Esophagus mucosa (tissue), 1 donor: ENCODE measurements around the gene GFRA4. TPM values are rescaled to one million over a fixed set of nuclear protein-coding genes. Genes with fewer than 3 reads are reported as not detected.

Experiments used
- ATAC-seq: fragments of 200-7000 bp; cut with Tn5 transposase; one replicate; pipeline ENCODE4 v1.9.1; 2020
- total RNA-seq: library from RNA; stranded (reverse); gene quantifications from one replicate; pipeline ENCODE4 v1.2.4, GENCODE V29; 2023
- donor health status: DM: yes; HTN: yes; CAD: no.

GFRA4 gene
- total RNA-seq, 1 donor from 2014 or later, result not detected

DNA sequence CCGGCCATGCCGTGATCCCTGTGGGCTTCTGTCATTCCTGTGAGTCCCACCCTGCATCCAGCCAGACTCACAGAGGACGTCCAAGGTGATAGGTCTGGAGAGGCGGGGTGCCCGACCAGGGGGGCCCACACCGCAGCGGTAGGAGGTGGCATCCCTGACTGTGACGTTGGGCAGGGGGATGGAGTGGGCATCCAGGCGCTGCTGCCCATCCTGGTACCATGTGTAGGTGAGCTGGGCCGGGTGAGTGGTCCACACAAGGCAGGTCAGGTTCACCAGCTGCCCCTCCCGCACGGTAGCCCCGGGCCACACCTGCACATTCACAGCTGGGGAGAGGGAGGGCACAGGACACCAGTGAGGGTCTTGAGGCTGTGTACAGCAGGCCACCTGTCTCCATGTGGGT is 30.2 kb upstream of the GFRA4 start:
- no peak for ATAC-seq

DNA sequence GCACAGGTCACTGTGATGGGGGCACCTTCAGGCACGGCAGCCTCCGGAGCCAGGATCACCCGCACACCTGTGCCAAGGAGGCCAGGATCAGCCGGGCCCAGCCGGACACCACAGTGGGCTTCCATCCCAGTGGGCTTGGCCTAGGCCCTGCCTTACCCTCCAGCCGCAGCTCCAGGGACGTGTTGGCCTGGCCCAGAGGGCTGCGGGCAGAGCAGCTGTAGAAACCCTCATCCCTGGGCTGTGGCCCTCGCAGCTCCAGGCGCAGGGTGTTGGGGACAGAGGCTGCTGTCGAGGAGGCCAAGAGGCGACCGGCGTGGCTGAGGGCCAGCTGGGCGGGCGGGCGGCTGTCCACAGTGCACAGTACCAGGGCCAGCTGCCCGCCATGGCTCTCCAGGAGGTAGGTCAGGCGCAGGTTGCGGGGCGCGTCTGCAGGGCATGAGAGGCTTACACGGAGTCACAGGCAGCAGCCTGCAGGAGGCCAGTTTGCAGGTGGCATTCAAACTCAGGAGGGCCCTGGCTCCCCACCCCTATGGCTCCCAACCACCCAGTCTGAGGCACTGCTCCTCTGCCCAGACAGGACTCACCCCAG is 29.6 kb upstream of the GFRA4 start:
- no peak for ATAC-seq

DNA sequence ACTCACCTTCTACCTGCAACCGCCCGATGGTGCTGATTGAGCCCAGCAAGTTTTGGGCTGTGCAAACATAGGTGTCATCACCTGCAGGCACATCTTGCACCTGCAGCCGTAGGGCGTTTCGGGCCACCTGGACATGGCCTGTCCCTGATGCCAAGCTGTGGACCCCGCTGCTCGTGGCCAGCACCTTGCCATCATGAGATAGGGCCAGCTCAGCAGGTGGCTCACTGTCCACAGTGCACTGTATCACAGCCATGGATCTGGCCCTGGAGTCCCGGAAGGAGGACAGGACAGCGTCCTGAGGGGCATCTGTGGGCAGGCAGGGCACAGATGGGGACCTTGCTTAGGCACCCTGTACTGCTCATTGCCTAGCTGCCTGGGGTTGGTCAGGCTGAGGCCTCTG is 28.7 kb upstream of the GFRA4 start:
- ATAC-seq, result no peak

DNA sequence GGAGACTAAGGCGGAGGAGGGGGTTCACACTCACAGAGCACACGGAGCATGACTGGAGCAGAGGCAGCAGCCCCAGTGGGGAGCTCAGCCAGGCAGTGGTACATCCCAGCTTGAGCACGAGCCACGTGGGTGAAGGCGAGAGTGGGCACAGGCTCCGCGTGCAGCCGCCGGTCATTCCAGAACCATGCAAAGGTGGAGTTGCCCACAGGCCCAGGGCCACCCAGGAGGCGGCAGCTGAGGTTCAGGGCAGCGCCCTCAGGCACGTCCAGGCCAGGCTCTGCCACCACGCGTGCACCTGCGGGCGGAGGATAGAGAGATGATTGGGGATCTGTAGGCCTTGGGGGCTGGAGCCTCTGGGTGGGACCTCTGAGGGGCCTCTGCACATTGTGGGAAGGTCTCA is 28.1 kb upstream of the GFRA4 start:
- ATAC-seq, result no peak

DNA sequence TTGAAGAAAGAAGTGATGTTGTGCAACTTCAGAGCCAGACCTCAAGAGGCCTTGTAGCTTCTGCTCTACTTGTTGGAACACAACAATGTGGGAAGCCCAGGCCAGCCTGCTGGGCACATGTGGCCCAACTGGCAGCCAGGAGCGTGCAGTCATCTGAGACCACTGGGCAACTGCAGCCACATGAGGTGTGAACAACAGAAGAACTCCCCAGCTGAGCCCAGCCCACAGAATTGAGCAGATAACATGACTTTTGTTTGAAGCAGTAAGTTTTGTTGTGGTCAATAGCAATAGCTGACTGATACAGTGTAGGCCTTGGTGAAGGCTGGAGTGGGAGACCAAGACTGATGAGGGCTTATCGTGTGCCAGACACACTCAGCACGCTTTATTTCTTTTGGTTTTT is 27.2 kb upstream of the GFRA4 start:
- ATAC-seq, result no peak

DNA sequence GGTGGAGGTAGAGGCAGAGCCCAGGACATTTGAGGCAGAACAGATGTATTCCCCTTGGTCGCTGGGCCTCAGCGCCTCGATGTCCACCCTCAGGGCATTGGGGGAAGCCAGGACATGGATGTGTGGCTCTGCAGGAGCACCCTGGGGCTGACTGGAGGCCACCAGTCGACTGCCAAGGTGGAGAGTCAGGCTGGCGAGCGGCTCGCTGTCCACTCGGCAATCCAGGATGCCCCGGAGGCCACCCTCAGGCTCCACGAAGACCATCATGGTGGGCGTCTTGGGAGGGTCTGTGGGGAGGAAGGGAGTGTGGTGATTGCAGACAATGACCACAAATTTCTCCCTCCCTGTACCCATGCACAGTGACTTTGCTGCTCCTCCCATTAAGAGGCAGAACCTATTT is 26.8 kb upstream of the GFRA4 start:
- no peak for ATAC-seq

DNA sequence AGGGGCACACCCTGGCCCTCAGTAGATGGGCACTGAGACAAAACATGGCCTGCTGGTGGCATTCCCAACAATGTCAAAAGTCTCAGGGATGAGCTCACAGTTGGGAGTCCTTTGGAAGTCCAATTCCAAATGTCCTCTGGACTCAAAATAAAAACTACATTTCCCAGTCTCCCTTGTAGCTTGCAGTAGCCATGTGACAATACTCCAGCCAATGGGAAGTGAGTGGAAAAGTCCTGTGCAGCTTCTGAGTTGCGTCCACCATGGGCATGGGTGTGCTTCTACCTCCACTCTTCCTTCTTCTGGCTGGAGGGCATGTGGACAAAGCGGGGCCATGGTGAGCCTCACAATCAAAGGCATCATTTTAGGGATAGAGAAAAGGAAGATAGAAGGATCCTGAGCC is 24.5 kb upstream of the GFRA4 start:
- peak; percentile 25 for ATAC-seq

DNA sequence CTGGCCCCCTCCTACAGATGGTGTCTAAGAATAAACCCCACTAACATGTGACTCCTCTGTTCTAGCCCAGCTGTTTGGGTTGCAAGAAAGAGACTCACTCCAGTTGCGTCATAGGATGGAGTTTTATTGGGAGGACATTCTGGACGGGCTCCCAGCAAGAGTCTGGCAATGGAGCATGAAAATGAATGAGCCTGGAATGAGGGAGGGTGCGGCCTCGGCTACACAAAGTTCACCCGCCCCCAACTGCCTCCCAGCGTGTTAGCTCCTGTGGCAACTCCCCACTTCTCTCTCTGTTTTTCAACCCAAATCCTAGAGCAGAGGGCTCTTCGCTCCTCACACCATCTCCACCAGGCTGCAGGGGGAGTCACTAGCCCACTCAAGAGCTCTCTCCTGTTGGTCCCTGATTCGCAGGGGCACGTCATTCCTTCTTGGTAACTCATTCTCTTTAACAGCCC is 23.7 kb upstream of the GFRA4 start:
- peak; percentile 69 for ATAC-seq

DNA sequence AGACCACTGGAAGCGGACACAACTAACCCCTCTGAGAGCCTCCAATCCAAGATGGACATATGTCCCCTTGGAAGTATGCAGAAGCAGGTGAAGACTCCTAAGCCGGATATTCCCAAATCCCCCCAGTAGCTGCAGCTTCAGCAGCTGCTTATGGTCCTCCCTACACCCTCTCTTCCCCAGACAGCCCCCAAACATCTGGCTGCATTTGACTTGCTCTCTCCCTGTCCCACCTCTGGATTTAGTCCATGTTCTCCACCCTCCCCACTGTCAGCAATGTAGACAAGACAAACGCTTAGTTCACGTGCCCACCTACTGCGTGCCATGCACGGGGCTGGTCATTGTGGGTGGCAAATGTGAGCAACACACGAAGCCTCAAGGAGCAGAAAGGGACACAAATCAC is 23.2 kb upstream of the GFRA4 start:
- ATAC-seq, result no peak

DNA sequence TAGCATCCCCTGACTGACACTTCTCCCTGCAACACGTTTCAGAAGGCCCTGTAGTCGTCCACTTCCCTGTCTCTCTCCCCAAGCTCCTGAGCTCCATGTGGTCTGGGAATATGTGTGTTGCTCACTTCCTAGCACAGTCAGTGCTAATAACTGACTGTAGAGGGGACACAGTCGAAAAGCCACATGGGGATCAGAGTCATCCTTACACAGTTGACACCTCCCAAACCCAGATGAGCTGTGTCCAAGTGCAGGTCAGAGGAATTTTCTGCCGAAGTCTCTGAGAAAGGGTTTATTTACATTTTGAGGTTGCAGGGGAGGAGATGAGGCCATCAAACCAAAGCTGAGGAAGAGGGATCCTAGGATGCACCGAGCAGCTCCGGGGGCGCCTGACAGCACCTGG is 22.1 kb upstream of the GFRA4 start:
- ATAC-seq, result no peak

DNA sequence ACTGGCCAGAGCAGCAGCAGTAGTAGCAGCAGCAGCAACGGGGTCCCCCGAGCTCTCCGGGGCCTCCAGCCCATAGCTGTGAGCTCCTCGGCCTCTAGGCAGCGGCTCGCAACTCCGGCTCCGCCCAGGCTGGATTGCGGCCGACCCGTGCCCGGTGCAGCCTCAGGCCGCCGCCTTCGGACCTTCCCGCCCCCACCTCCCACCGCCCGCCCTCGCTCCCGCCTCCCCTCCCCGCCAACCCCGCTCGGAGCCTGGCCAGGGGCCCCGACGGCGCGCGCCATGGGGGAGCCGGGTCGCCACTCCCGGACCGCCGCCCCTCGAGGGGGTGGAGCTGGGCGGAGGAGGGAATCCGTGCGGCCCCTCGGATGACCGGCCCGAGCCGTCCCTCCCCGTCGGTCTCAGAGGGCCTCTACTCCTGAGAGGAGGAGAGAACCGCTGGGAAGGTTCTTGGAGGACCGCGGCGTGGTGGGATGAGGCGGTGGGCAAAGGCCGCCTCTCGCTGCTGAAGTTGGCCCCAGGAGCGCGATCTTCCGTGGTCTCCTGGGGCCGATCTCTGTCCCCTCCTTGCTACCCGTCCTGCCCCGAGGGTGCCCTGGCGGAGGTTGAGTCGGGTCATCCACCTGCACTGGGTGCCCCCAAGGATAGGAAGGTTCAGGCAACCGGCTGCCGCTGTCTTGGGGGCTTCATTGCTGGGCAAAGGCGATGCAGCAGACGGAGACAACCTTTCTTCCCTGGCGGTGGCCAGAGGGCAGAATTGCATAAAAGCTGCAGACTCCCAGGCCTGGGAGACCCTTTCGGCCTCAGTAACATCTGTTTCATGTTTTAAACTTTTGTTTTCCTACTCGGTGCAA is 19.0 kb upstream of the GFRA4 start, which contains the start of gene ADAM33:
Gene ADAM33, minus strand, starts transcription at position 80 of the 851 bp plus-strand sequence. Its CDS starts 6 bp downstream, at position 74.
- ATAC-seq, result peak; percentile 14

DNA sequence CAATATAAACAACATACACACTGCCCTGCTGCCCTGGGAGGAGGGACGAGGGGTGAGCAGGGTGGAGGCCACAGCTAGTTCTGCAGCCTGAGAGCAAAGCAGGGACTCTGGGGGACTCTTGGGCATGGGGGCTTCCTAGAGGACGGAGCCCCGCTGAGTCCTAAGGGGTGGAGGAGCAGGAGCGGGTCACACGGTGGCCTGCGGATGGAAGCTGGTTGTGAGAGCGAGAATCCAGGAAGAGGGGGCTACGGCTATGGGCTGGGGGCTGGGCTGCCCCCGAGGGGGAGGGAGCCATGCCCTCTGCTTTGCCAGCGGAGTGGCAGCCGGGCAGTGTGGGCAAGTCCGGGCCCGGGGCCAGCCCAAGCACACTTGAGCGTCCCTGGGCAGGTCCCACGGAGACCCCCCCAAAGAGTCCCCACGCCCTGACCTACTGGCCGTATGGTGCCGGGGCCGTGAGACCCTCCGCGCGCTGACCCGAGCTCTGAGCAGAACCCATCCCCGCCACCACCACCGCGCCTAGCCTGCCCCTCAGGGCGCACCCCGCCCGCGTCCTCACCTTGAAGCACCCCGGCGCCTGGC is 18.2 kb upstream of the GFRA4 start:
- ATAC-seq, result no peak

DNA sequence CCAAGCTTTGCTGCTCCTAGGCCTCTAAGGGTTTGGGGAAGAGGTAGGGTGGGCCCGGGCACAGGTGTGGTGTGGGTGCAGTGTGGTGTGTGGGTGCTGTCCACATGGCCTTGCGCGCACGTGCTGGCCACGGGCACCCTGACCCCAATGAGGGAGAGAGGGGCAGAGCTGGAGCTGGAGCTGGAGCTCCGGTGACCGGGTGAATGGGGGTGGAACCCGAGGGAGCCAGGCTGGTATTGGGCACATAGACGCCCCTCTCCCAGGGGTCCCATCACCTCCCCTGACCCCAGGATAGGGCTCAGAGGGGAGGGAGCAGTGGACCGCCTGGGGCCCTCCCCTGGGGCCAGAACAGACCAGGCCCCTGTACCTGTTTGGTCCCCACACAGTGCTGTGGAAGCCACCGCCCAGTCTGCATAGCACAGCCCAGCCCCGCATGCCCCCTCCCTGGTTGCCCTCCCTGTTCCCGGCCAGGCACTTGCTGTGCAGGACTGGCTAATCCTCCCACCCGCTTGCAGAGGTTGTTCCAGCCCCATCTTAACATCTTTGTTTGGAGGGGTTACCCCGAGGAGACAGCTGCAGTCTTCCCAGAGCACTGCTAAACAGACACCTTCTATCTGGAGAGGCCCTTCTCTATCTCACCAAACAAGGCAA is 17.6 kb upstream of the GFRA4 start:
- ATAC-seq, result no peak

DNA sequence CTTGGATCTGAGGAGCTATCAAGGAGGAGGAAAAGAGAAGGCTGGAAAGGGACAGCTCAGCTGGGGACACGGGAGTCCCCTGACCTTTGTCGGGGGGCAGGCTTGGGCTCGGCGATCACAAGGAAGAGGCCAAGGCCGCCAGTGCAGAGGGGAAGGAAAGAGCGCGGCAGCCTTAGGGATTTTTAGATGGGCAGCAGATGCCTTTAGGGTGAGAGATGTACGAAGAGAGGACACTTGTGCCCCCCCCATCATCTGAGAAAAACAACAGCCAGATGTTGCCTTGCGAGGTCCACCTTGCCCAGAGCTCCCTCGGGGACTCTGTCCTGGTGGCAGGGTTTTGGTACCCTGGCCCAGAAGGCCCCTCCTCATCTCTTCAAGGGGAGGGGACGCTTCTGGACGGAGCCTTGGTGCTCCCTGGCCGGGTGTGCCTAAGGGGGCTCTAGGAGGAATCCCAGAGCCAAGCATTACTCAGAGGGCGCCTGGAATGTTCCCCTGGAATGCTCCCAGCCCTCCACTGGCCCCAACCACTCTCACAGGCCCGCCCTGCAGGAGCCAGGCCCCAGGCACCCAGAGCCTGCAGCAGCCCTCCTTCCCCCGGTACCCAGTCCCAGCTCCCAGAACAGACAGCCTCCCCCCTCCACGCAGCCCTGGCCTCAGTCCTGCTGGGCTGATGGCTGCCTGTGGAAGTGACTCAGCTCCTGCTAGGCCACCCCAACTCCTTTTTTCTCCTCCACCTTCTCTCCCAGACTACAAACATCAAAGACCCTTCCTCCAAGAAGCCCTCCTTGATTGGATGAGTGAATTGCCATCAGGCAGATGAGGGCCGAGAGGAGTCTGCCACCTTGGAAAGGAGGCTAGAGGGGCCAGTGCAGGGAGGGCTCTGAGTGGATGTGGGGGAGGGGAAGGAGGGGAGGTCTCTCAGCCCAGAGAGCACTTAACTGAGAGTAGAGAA is 16.8 kb upstream of the GFRA4 start:
- ATAC-seq, result no peak

DNA sequence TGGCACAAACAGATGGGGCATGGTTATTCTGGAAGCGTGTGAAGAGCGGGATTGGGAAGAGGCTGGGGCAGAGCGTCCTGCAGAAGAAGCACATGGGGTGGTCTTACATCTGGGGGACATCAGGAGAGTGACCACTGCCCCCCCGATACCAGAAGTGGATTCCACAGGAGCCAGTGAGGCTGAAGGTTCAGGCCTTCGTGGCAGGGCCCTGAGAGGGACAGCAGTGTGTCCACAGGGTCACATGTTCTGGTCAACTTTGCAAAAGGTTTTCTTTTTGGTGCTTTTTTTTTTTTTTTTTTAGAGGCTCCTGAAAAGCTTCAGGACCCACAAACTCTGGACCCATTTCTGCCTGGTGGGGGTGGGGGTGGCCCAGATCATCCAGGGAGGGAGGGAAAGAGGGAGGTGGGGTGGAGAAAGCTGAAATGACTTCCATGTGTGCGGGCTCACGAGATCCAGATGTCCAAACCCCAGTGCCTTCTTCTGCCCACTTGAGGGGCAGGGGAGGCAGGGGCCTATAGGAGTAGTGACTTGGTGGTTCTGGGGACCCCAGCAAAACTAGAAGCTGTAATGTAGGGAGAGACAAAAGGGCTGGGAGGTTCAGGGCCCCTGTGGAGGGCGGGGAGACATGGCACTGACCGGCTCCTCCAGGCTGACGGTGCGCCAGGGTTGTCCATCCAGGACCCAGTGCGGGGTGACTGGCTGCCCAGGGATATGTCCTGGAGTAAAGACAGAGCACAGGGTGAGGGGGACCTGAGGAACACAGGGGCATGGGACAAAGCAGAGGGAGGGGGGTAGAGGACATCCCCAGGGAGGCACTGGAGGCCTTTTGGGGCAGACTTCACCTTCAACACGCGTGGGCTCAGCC is 15.9 kb upstream of the GFRA4 start:
- no peak for ATAC-seq

DNA sequence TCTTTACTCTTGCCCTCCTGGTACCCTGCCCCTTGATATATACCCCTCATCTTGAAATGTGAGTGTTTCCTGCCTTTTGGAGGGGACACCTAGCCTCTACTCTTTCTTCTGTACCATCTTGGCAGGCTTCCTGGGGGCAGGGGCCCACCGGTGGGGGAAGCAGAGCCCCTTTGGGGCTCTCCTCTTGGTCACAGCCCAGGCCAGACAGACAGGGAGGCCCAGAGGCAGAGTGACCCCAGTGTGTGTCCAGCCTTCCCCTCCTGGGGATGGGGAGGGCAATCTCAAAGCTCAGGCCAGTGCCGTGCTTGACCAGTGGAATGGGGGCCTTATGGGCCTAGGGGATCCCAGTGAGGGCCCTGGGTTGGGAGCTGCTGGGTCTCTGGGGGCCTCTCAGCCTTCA is 15.0 kb upstream of the GFRA4 start:
- no peak for ATAC-seq

DNA sequence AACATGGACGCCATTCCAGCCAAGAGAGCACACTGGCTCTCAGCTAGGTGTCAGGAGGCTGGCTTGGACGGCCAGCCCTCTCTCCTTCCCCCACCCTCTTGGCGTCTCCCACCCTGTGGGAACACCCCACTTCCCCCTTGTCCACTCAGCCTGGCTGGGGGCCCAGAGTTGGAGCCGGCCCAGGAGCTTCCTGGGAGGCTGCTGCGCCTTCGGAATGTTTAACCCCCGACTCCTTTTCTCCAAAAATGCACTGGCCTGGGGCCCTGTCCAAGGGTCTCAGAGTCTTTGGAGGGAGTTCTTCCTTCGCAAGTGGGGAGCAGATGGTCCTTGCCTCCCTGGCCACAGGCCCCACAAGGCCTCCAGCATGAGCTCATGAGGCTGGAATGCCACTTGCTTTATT is 14.5 kb upstream of the GFRA4 start:
- no peak for ATAC-seq

DNA sequence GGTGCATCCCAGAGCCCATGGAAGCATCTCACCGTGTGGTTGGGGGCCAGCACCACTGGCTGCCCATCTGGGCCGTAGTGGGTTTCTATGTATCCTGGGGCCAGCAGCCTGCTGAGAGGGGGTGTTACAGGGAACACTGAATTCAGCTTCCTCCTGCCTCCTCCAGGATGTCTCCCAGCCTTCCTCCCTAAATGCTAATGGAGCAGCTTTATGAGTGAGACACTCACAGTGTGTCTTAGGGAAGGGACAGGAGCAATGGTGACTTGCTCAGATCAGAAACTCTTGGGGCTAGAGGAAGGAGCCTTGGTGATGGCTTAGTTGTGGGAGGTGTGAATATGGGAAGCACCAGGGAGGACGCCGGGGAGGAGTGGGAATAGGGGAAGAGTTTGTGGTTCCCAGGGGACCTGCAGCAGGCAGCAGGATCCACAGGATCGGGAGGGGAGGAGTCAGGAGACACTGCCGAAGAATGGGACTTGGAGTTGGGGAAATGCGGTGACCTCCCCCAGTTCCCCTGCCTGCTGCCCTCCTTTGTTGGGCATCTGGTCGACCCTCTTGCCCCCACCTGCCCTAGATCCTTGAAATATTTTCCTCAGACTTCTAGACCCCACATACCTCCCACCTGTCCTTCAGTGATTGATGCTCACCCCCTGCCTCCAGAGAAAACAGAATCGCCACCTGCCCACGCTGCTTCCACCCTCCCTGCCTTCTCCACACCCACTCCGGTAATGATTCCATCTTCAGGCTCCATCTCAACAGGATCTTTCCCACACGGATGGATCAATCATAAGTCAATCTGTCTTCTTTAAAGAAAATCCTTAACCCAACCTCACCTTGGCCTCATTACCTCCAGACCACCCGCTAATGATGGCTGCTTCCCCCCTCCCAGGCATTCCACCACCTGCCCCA is 12.0 kb upstream of the GFRA4 start:
- ATAC-seq, result no peak

DNA sequence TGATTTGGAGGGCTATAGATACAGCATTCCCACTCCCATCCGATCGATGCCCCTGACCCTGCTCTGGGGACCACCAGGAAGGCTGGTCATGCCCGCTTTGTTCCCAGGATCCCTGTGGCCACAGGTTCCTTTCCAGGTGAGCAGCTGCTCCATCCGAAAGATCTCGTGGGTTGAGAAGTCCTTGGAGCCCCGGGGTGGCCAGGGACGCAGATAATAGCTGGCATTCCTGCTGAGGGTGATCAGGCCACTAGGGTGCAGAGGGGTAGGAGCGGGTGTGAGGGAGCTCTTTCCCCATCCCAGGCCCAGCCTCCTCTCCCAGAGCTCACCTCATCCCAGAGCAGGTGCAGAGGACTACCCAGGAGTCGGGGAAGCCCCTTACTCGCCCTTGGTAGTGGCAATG is 11.2 kb upstream of the GFRA4 start:
- ATAC-seq, result no peak
